RWPE2 (cell line): ENCODE results near the gene ABCA6.

Experiments used
- ATAC-seq: fragments of 200-7000 bp; cut with Tn5 transposase; 3 replicates; pipeline ENCODE4 v1.9.1; 2021; ENCODE audit warnings: low read depth
- DNase-seq: peaks from one replicate; pipeline ENCODE4 v3.0.0-alpha.2; 2020; ENCODE audit warnings: low spot score
- H3K27ac ChIP-seq: fragments of 450-650 bp; 2 replicates; pipeline ENCODE4 v1.5.1; 2017; ENCODE audit warnings: mild to moderate bottlenecking; ENCODE audit not compliant: poor library complexity, severe bottlenecking
- H3K27me3 ChIP-seq: fragments of 250-450 bp; sonication (Bioruptor Pico); 2 replicates; pipeline ENCODE4 v1.5.1; 2021; ENCODE audit warnings: mild to moderate bottlenecking, moderate library complexity; ENCODE audit not compliant: insufficient read depth, poor library complexity, severe bottlenecking
- H3K36me3 ChIP-seq: fragments of 250-450 bp; sonication (Bioruptor Pico); 2 replicates; pipeline ENCODE4 v1.5.1; 2020; ENCODE audit warnings: low read depth, mild to moderate bottlenecking, moderate library complexity
- H3K4me1 ChIP-seq: fragments of 250-450 bp; sonication (Bioruptor Pico); 2 replicates; pipeline ENCODE4 v1.5.1; 2021; ENCODE audit warnings: mild to moderate bottlenecking, moderate library complexity; ENCODE audit not compliant: insufficient read depth, poor library complexity, severe bottlenecking
- H3K4me3 ChIP-seq: fragments of 250-450 bp; sonication (Bioruptor Pico); 2 replicates; pipeline ENCODE4 v1.5.1; 2021; ENCODE audit warnings: mild to moderate bottlenecking, moderate library complexity; ENCODE audit not compliant: severe bottlenecking
- H3K9me3 ChIP-seq: fragments of 250-450 bp; sonication (Bioruptor Pico); 2 replicates; pipeline ENCODE4 v1.5.1; 2021; ENCODE audit warnings: mild to moderate bottlenecking, moderate library complexity; ENCODE audit not compliant: severe bottlenecking
- CTCF ChIP-seq: fragments of 450-650 bp; IDR thresholded peaks from one replicate; pipeline ENCODE4 v1.5.1; 2017; ENCODE audit warnings: mild to moderate bottlenecking, moderate library complexity; ENCODE audit not compliant: poor library complexity, severe bottlenecking

The ABCA6 gene

DNA sequence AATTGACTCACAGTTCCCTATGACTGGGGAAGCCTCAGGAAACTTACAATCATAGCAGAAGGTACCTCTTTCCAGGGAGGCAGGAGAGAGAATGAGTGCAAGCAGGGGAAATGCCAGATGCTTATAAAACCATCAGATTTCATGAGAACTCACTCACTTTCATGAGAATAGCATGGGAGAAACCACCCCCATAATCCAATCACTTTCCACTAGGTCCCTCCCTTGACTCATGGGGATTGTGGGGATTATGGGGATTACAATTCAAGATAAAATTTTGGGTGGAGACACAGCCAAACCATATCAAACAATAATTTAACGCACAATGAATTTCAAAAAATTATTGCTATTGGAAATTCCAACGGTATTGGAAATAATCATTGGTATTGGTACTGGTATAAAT, 96.0 kb downstream of the ABCA6 start:
- no peak for ATAC-seq
- TF ChIP-seq CTCF = no peak

DNA sequence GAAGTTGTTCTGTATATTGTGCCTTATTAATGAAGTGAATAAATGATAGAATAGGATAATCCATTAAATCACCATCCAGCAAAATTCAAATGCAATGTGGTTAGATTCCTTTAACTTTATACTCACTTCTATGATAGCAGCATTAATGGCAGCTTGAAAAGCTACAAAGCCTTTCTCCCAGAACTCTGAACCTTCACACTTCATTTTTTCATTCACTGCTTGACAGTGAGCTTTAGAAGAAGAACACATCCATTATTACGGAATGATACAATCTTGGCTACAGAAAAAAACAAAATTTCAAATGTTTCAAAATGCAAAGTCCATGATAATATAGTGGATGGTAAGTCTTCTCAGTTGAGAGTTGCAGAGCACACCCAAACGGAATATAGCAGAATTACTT, 97.3 kb downstream of the ABCA6 start:
- TF ChIP-seq CTCF = no peak
- DNase-seq (no peak), ATAC-seq (no peak)

More for the DNA sequence above, 96.0 kb downstream of the ABCA6 start:
- no peak overlapping the region for H3K4me3 ChIP-seq
- no peaks in the 10 kb centered on the region for H3K9me3 ChIP-seq
- no peak overlapping the region for H3K27ac ChIP-seq
- H3K36me3 ChIP-seq = no peaks in the 10 kb centered on the region
- DNase-seq = no peak
- H3K4me1 ChIP-seq = peaks cover 10% of the 10 kb centered on the region
- H3K27me3 ChIP-seq = no peaks in the 10 kb centered on the region

DNA sequence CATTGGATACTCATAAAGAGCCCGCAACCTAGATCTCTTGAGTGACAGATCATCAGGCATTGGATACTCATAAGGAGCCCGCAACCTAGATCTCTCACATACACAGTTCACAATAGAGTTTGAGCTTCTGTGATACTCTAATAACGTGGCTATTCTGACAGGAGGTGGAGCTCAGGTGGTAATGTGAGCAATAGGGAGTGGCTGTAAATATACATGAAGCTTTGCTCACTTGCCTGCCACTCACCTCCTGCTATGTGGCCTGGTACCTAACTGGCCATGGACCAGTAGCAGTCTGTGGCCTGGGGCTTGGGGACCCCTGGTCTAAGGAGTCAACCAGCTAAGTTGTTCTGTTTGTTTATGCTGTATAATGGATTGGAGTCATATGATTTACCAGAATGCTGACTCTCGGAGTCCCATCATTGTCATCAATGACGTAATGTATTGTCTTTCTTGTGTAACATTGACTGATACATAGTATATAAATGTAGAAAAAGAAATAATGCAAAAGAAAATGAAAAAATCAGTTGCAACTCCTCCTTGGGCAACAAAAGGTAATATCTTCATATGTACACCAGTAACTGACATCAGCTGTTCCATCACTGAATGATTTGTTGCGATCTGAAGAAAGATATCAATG, 98.5 kb downstream of the ABCA6 start:
- Histone ChIP-seq H3K27me3 (no peaks in the 10 kb centered on the region), H3K9me3 (no peaks in the 10 kb centered on the region), H3K27ac (no peak overlapping the region), H3K36me3 (no peaks in the 10 kb centered on the region), H3K4me3 (no peak overlapping the region), H3K4me1 (peaks cover 10% of the 10 kb centered on the region)
- no peak for TF ChIP-seq CTCF
- DNase-seq (no peak), ATAC-seq (no peak)

More for the DNA sequence above, 97.3 kb downstream of the ABCA6 start:
- H3K9me3 ChIP-seq = no peaks in the 10 kb centered on the region
- no peaks in the 10 kb centered on the region for H3K27me3 ChIP-seq
- peaks cover 10% of the 10 kb centered on the region for H3K4me1 ChIP-seq
- H3K27ac ChIP-seq = no peak overlapping the region
- no peak overlapping the region for H3K4me3 ChIP-seq
- no peaks in the 10 kb centered on the region for H3K36me3 ChIP-seq

GRCh38 chr17:69042308-69042707, 99.4 kb downstream of the ABCA6 start:
- no peak for ATAC-seq
- no peaks in the 10 kb centered on the region for H3K36me3 ChIP-seq

More at GRCh38 chr17:69042308-69042707, 99.4 kb downstream of the ABCA6 start:
- H3K4me1 ChIP-seq = peaks cover 5% of the 10 kb centered on the region
- no peak overlapping the region for H3K4me3 ChIP-seq
- no peaks in the 10 kb centered on the region for H3K27me3 ChIP-seq
- DNase-seq = no peak
- no peak for TF ChIP-seq CTCF
- no peaks in the 10 kb centered on the region for H3K9me3 ChIP-seq
- no peak overlapping the region for H3K27ac ChIP-seq
